AG09309 (cell line): Measurements from ENCODE around the gene ATF5.

Experiments used
- DNase-seq: peaks from one replicate; pipeline ENCODE4 v3.0.0-alpha.2; 2010; ENCODE audit warnings: low read depth
- H3K4me3 ChIP-seq: 2 replicates; pipeline ENCODE4 v1.5.1; 2011; ENCODE audit warnings: mild to moderate bottlenecking, low read depth, low read length, moderate library complexity; ENCODE audit not compliant: control insufficient read depth
- CTCF ChIP-seq: IDR thresholded peaks from 2 replicates; pipeline ENCODE4 v1.5.1; 2011; ENCODE audit warnings: mild to moderate bottlenecking, low read depth, low read length, inconsistent platforms; ENCODE audit not compliant: insufficient read depth, control insufficient read depth; ENCODE audit errors: missing control alignments

Gene ATF5

DNA sequence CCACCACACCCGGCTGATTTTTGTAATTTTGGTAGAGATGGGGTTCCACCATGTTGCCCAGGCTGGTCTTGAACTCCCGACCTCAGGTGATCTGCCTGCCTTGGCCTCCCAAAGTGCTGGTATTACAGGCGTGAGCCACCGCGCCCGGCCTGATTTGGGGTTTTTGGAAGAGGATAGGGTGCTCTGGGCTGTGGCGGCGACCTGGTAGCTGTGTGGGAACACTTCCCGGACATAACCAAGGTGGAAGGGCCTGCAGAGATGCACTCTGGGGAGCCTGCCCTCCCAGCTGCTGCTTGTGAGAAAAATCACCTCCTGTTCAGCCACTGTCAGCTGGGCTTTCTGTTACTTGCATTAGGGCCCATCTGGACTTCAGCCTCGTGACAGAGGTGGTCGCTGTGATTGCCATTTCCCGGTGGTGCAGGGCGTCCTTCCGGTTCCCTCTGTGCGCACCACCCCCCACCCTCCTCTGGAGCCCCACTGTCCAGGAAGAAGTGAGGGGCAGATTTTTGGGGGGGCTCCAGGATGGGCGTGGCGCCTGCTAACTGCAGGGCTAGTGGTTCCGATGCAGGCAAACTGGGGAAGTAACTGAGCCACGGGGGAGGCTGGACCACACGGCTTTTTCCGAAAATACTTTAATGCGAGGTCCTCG is 39.8 kb upstream of the ATF5 start:
- DNase-seq = no peak
- TF ChIP-seq CTCF = no peak
- H3K4me3 ChIP-seq = no peak overlapping the region

DNA sequence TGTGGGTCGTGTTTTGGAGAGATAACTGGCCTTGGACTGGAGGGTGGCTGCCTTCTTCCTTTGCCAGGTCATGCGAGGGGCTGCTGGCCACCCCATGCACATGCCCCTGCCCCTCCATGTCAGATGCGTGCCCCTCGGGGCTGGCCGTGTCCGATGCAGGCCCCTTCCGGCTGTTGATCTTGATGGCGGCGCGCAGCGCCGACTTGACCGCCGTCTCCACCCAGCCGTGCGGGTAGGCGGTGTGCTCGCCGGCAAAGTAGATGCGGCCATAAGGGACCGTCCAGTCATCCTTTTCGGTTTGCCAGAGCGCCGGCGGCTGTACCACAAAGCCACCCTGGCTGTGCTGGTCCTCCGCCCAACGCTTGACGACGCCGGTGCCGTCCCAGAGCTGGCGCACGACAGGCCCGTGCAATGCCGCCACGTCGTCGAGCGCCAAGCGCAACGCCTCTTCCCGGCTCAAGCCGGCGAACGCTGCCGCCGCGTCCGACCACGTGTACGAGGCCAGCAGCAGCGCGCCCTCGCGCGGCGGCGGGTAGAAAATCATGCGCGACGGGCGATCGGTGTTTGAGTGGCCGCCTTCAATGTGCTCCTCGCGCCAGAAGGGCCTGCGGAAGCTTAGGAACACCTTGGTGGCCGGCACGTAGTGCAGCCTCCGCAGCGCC is 39.2 kb upstream of the ATF5 start:
- H3K4me3 ChIP-seq = no peak overlapping the region
- no peak for DNase-seq
- TF ChIP-seq CTCF = peak; percentile 53

- no peak overlapping the region for H3K4me3 ChIP-seq
- DNase-seq = no peak
- no peak for TF ChIP-seq CTCF
These were observed 38.4 kb upstream of the ATF5 start for GRCh38 chr19:49890349-49891311.

GRCh38 chr19:49891393-49891792 is 37.6 kb upstream of the ATF5 start:
- H3K4me3 ChIP-seq = no peak overlapping the region
- no peak for DNase-seq
- no peak for TF ChIP-seq CTCF

- no peak overlapping the region for H3K4me3 ChIP-seq
- no peak for TF ChIP-seq CTCF
- DNase-seq = no peak
These were observed 36.3 kb upstream of the ATF5 start for GRCh38 chr19:49892716-49893115.

- TF ChIP-seq CTCF = no peak
- no peak for DNase-seq
- no peak overlapping the region for H3K4me3 ChIP-seq
These were observed 34.9 kb upstream of the ATF5 start for GRCh38 chr19:49894011-49894664.
